CD4-positive, alpha-beta T cell treated with Interleukin-15 for 4 hours (primary cell): ENCODE measurements around the gene MT1F.

ENCODE experiments used
- DNase-seq: peaks from one replicate; pipeline ENCODE4 v3.0.0-alpha.2; 2020; ENCODE audit warnings: low spot score

Gene MT1F

GRCh38 chr16:56625943-56626654, 31.7 kb upstream of the MT1F start:
- no peak for DNase-seq

GRCh38 chr16:56626685-56627084, 31.1 kb upstream of the MT1F start:
- DNase-seq = no peak

- DNase-seq = no peak
Observed at GRCh38 chr16:56628486-56629350, 29.0 kb upstream of the MT1F start.

GRCh38 chr16:56629531-56629930, 28.2 kb upstream of the MT1F start:
- DNase-seq = no peak

- DNase-seq = no peak
Observed at GRCh38 chr16:56630134-56630533, 27.6 kb upstream of the MT1F start.

GRCh38 chr16:56631197-56631596, 26.6 kb upstream of the MT1F start:
- DNase-seq = no peak

- DNase-seq = no peak
Observed at GRCh38 chr16:56631832-56632155, 26.0 kb upstream of the MT1F start.

GRCh38 chr16:56632156-56632847, 25.5 kb upstream of the MT1F start, which contains the start of gene MT1M:
Gene MT1M, plus strand, starts transcription at chr16:56632659. Its CDS starts 73 bp downstream, at chr16:56632732.
- DNase-seq = no peak

- no peak for DNase-seq
Observed at GRCh38 chr16:56632848-56633365, 24.9 kb upstream of the MT1F start.

- no peak for DNase-seq
Observed at GRCh38 chr16:56633535-56633934, 24.2 kb upstream of the MT1F start.

- no peak for DNase-seq
Observed at GRCh38 chr16:56634715-56635440, 22.9 kb upstream of the MT1F start.

GRCh38 chr16:56635441-56635967, 22.3 kb upstream of the MT1F start:
- DNase-seq = no peak

- DNase-seq = no peak
Observed at GRCh38 chr16:56636616-56637413, 20.9 kb upstream of the MT1F start.

- no peak for DNase-seq
Observed at GRCh38 chr16:56637814-56638750, 19.7 kb upstream of the MT1F start, which contains the start of gene MT1A. Gene MT1A, plus strand, starts transcription at chr16:56638666. Its CDS starts 73 bp downstream, at chr16:56638739.

GRCh38 chr16:56639045-56639444, 18.7 kb upstream of the MT1F start:
- no peak for DNase-seq

- DNase-seq = no peak
Observed at GRCh38 chr16:56640076-56640475, 17.7 kb upstream of the MT1F start.

- DNase-seq = no peak
Observed at GRCh38 chr16:56641166-56641565, 16.6 kb upstream of the MT1F start.

- DNase-seq = peak; percentile 76
Observed at GRCh38 chr16:56643080-56643778, 14.5 kb upstream of the MT1F start.

GRCh38 chr16:56643833-56644232, 13.9 kb upstream of the MT1F start:
- no peak for DNase-seq
